NCI-H460 (cell line): ENCODE data around the gene TPRA1. TPM values are rescaled to one million over a fixed set of nuclear protein-coding genes. Genes with fewer than 3 reads are reported as not detected.
A peak's percentile ranks its signal among the peaks of the same experiment; 100 is the strongest.

Source experiments
- DNase-seq: peaks from one replicate; pipeline ENCODE4 v3.0.0-alpha.2; 2016; ENCODE audit warnings: low read depth; ENCODE audit errors: extremely low read depth
- total RNA-seq: library from RNA; depleted of rRNA; stranded (reverse); fragments of >200 nt; shearing (Covaris generic); gene quantifications from 2 replicates; pipeline ENCODE4 v1.2.3, GENCODE V29; 2014

TPRA1 gene
- total RNA-seq, 1 experiment from 2014 or later, result 20.6 TPM

GRCh38 chr3:127593178-127593577, 2.6 kb upstream of the TPRA1 start:
- DNase-seq, result no peak

GRCh38 chr3:127590282-127590592, 296 bp downstream of the TPRA1 start:
- DNase-seq, result no peak

- DNase-seq, result no peak
Measured at GRCh38 chr3:127589600-127590281, 792 bp downstream of the TPRA1 start.

GRCh38 chr3:127588806-127589577, 1.5 kb downstream of the TPRA1 start:
- DNase-seq, result no peak

GRCh38 chr3:127587876-127588275, 2.7 kb downstream of the TPRA1 start:
- no peak for DNase-seq

- no peak for DNase-seq
Measured at GRCh38 chr3:127585813-127586413, 4.6 kb downstream of the TPRA1 start.

GRCh38 chr3:127585163-127585812, 5.2 kb downstream of the TPRA1 start:
- DNase-seq, result no peak

GRCh38 chr3:127584734-127585133, 5.8 kb downstream of the TPRA1 start:
- DNase-seq, result no peak

- no peak for DNase-seq
Measured at GRCh38 chr3:127580327-127581060, 10.0 kb downstream of the TPRA1 start.

GRCh38 chr3:127578802-127579201, 11.7 kb downstream of the TPRA1 start:
- DNase-seq, result no peak

- DNase-seq, result no peak
Measured at GRCh38 chr3:127578168-127578567, 12.4 kb downstream of the TPRA1 start.

- no peak for DNase-seq
Measured at GRCh38 chr3:127577448-127577847, 13.1 kb downstream of the TPRA1 start.

- peak; percentile 84 for DNase-seq
Measured at GRCh38 chr3:127574880-127575878, 15.4 kb downstream of the TPRA1 start.

GRCh38 chr3:127573912-127574311, 16.6 kb downstream of the TPRA1 start:
- no peak for DNase-seq

GRCh38 chr3:127573401-127573800, 17.1 kb downstream of the TPRA1 start:
- no peak for DNase-seq

- no peak for DNase-seq
Measured at GRCh38 chr3:127572735-127573134, 17.8 kb downstream of the TPRA1 start.

- DNase-seq, result no peak
Measured at GRCh38 chr3:127572186-127572585, 18.3 kb downstream of the TPRA1 start.

GRCh38 chr3:127570520-127570919, 20.0 kb downstream of the TPRA1 start:
- DNase-seq, result no peak

GRCh38 chr3:127569160-127569559, 21.4 kb downstream of the TPRA1 start:
- DNase-seq, result no peak

GRCh38 chr3:127568586-127568985, 21.9 kb downstream of the TPRA1 start:
- no peak for DNase-seq
